Tibial artery (tissue), 4 donors: ENCODE measurements around the gene LOXL4.
A peak's percentile ranks its signal among the peaks of the same experiment; 100 is the strongest.

ENCODE experiments used
- DNase-seq, 2 donors: peaks; one replicate each; pipeline ENCODE4 v3.0.0-alpha.2; 2019
- H3K27ac ChIP-seq, 2 donors: fragments of 200-600 bp; sonication (generic) in 1 of 2; 1 replicate in 1 of 2; 2 replicates in 1 of 2; pipeline ENCODE4 v1.5.1; 2018 to 2019; ENCODE audit warnings: mild to moderate bottlenecking in 1 of 2
- H3K27me3 ChIP-seq, 2 donors: fragments of 200-600 bp; sonication (generic) in 1 of 2; one replicate each; pipeline versions ENCODE4 v1.5.1 to v1.6.0; 2016 to 2019
- H3K36me3 ChIP-seq, 3 donors: fragments of 200-600 bp; sonication (generic) in 2 of 3; one replicate each; pipeline ENCODE4 v1.5.1; 2016 to 2019; ENCODE audit warnings: mild to moderate bottlenecking in 2 of 3
- H3K4me1 ChIP-seq, 4 donors: fragments of 200-600 bp; sonication (generic) in 2 of 4; 1 replicate in 3 of 4; 2 replicates in 1 of 4; pipeline ENCODE4 v1.5.1; 2016 to 2019
- H3K4me3 ChIP-seq, 2 donors: fragments of 200-600 bp; sonication (generic) in 1 of 2; 1 replicate in 1 of 2; 2 replicates in 1 of 2; pipeline ENCODE4 v1.5.1; 2018 to 2019; ENCODE audit warnings: mild to moderate bottlenecking in 2 of 2
- H3K9me3 ChIP-seq, 3 donors: fragments of 200-600 bp; sonication (generic) in 1 of 3; one replicate each; pipeline ENCODE4 v1.5.1; 2016 to 2019
- intact Hi-C: fragments of 100-400 bp; cut with DNase I; formaldehyde crosslinking; loops from one replicate; pipeline ENCODE4 v1.15.0; 2023; ENCODE audit warnings: low total_unique reads
- TF ChIP-seq, protein P1 (sequence below), 2 experiments: fragments of 200-600 bp in 1 of 2; fragments of 450-650 bp in 1 of 2; IDR thresholded peaks; one replicate each; pipeline ENCODE4 v1.5.1; 2017 to 2019; ENCODE audit warnings: antibody characterized with exemption in 2 of 2, mild to moderate bottlenecking in 1 of 2, moderate library complexity in 1 of 2

LOXL4 gene

DNA sequence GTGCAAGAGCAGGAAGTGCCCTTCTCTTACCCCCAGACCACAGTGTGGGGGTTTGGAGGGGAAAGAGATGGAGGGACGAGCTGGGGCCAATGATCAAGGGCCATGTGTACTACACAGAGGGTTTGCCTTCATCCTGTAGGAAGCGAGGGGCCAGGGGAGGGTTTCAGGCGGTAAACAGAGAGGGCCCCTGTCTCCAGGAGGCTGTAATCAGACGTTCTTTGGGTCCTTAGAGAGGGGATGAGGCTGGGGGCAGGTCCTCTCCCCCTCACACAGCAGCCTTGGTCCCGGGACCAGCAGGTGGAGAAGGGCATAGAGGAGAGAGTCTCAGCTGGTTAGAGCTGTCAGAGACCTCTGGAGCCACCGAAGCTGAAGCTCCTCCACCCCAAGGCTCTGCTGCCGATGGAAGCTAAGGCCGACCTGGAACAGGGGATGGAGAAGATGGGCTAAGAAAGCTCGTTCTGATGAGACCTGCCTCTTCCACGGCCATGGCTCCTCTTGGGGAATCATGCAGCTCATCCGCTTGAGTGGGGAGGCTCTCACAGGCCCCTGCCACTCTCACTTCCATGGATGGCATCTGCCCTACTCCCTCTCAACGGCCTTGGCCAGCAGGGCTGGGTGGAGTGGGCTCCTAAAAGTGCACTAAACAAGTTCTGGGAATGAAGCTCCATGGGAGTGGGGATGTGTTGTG lies 3.5 kb downstream of the LOXL4 start:
- intact Hi-C loops = loop anchor here (5.0 to 10.0 kb wide), 2 partner anchors 48 to 150 kb away; partner anchors contain the start of gene PYROXD2
- H3K4me1 ChIP-seq = peaks cover 0 to 57% (median 42%) of the 10 kb centered on the region in 4 donors
- no peaks in the 10 kb centered on the region for H3K27me3 ChIP-seq
- peak overlapping the region in 1 of 2 donors; percentile 15 for H3K27ac ChIP-seq
- TF ChIP-seq, protein P1, sequence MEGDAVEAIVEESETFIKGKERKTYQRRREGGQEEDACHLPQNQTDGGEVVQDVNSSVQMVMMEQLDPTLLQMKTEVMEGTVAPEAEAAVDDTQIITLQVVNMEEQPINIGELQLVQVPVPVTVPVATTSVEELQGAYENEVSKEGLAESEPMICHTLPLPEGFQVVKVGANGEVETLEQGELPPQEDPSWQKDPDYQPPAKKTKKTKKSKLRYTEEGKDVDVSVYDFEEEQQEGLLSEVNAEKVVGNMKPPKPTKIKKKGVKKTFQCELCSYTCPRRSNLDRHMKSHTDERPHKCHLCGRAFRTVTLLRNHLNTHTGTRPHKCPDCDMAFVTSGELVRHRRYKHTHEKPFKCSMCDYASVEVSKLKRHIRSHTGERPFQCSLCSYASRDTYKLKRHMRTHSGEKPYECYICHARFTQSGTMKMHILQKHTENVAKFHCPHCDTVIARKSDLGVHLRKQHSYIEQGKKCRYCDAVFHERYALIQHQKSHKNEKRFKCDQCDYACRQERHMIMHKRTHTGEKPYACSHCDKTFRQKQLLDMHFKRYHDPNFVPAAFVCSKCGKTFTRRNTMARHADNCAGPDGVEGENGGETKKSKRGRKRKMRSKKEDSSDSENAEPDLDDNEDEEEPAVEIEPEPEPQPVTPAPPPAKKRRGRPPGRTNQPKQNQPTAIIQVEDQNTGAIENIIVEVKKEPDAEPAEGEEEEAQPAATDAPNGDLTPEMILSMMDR (IDR thresholded peaks at IDR 0.05) = no peak
- H3K9me3 ChIP-seq = no peaks in the 10 kb centered on the region
- H3K36me3 ChIP-seq = peaks cover 0 to 16% (median 0%) of the 10 kb centered on the region in 3 donors
- no peak for DNase-seq
- H3K4me3 ChIP-seq = no peak overlapping the region

- no peak for DNase-seq
- intact Hi-C loops = loop anchor here (5.0 to 10.0 kb wide), 2 partner anchors 49 to 152 kb away; partner anchors contain the start of gene PYROXD2
These were observed 4.9 kb downstream of the LOXL4 start for GRCh38 chr10:98263088-98263487.

DNA sequence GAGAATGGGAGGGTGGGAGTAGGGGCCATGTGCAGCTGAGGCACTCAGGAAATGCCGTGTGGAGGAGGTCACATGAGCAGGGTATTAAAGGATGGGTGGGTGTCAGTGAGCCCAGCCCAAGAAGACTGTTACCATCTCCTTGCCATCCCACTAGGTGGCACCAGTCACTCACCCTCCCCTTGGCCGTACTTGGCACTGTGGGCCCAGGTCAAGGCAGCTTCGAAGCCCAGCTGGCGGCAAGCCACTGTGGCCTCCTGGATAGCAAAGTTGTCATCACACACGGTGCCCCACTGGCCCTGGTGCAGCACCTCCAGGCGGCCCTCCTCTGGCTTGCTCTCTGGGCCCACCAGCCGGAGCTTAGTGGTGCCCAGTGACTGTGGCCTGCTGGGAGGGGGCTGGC lies 5.4 kb downstream of the LOXL4 start:
- Histone ChIP-seq H3K9me3 (no peaks in the 10 kb centered on the region), H3K36me3 (peaks cover 0 to 22% (median 0%) of the 10 kb centered on the region in 3 donors), H3K4me3 (no peak overlapping the region), H3K27ac (no peak overlapping the region), H3K27me3 (no peaks in the 10 kb centered on the region), H3K4me1 (peaks cover 0 to 47% (median 31%) of the 10 kb centered on the region in 4 donors)
- intact Hi-C loops = loop anchor here (5.0 to 10.0 kb wide), 2 partner anchors 50 to 152 kb away; partner anchors contain the start of gene PYROXD2
- DNase-seq = no peak
- TF ChIP-seq, protein P1 (IDR thresholded peaks at IDR 0.05) = peak; percentile 37 to 45

More at GRCh38 chr10:98263088-98263487, 4.9 kb downstream of the LOXL4 start:
- TF ChIP-seq, protein P1 (IDR thresholded peaks at IDR 0.05) = no peak
- H3K27ac ChIP-seq = no peak overlapping the region
- H3K9me3 ChIP-seq = no peaks in the 10 kb centered on the region
- H3K4me1 ChIP-seq = peaks cover 0 to 51% (median 34%) of the 10 kb centered on the region in 4 donors
- H3K36me3 ChIP-seq = peaks cover 0 to 17% (median 0%) of the 10 kb centered on the region in 3 donors
- no peak overlapping the region for H3K4me3 ChIP-seq
- H3K27me3 ChIP-seq = no peaks in the 10 kb centered on the region

DNA sequence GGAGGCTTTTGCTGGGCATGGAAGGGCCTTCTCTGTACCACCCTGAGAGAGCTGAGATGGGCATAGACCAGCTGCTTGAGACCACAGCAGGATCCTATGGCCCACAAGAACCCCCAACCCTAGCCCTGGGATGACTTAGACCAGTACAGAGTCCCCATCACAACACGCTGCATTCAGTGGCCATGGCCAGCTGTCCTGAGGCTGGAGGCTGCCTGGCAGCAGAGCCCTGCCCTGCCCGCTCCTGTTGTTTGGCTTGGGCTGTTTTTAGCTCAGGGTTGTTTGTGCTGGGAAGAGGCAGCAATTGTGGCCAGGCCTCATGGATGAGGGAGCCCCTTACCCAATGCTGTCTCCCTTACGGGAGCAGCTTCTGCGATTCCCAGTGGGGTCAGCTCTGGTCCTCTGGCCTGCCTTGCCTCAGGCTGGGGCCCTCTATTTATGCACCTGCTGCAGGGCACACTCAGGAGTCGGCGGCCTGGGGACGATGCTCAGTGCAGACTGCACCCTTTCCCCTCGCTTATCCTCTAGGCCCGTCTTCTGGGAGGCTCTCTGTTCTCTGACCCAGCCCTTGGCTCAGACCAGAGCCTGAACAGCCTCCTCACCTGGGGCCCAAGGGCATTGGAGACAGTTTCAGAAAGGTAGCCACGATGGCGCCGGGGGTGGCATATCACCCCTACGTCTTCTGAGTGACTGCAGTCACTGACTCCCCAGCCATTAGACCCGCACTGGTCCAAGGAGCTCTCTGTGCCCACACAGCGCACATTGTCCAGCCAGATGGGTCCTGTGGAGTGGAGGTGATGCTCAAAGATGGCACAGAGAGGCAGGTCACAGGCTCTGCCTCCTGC lies 6.3 kb downstream of the LOXL4 start:
- DNase-seq = no peak
- Histone ChIP-seq H3K36me3 (peaks cover 0 to 31% (median 0%) of the 10 kb centered on the region in 3 donors), H3K27ac (peak overlapping the region in 1 of 2 donors; percentile 41), H3K4me1 (peaks cover 0 to 41% (median 24%) of the 10 kb centered on the region in 4 donors), H3K27me3 (no peaks in the 10 kb centered on the region), H3K9me3 (no peaks in the 10 kb centered on the region), H3K4me3 (no peak overlapping the region)
- intact Hi-C loops = loop anchor here (5.0 to 10.0 kb wide), 2 partner anchors 51 to 153 kb away; partner anchors contain the start of gene PYROXD2
- TF ChIP-seq, protein P1 (IDR thresholded peaks at IDR 0.05) = no peak

GRCh38 chr10:98260752-98261151 lies 7.2 kb downstream of the LOXL4 start:
- peaks cover 0 to 38% (median 0%) of the 10 kb centered on the region in 3 donors for H3K36me3 ChIP-seq
- no peak overlapping the region for H3K4me3 ChIP-seq
- H3K4me1 ChIP-seq = peaks cover 0 to 32% (median 20%) of the 10 kb centered on the region in 4 donors
- H3K27ac ChIP-seq = no peak overlapping the region
- intact Hi-C loops = loop anchor here (5.0 to 10.0 kb wide), 2 partner anchors 52 to 154 kb away; partner anchors contain the start of gene PYROXD2
- no peak for DNase-seq
- TF ChIP-seq, protein P1 (IDR thresholded peaks at IDR 0.05) = no peak
- H3K9me3 ChIP-seq = no peaks in the 10 kb centered on the region
- no peaks in the 10 kb centered on the region for H3K27me3 ChIP-seq
